ENCODE results near the gene RFX8.

The RFX8 gene

DNA sequence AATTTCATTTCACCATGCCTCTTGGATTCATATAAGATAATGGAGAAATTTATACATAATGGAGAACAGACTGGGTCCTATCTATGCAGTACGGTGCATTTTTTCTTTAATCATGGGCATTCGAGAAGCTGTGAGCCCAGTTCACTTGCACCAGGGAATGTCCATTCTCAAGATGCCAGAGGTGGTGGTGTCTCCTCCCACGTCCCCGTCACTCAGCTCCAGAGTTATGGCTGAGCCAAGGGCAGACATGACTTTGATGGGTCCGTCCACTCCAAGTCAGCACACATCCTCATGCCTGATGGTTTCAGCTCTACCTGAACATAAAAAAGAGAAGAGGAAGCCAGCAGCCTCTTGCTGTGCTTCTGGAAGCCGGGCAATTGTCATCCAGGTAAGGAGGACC is 45.5 kb downstream of the RFX8 start:
- no peak overlapping the region for H3K27ac ChIP-seq
- TF ChIP-seq, protein P1, sequence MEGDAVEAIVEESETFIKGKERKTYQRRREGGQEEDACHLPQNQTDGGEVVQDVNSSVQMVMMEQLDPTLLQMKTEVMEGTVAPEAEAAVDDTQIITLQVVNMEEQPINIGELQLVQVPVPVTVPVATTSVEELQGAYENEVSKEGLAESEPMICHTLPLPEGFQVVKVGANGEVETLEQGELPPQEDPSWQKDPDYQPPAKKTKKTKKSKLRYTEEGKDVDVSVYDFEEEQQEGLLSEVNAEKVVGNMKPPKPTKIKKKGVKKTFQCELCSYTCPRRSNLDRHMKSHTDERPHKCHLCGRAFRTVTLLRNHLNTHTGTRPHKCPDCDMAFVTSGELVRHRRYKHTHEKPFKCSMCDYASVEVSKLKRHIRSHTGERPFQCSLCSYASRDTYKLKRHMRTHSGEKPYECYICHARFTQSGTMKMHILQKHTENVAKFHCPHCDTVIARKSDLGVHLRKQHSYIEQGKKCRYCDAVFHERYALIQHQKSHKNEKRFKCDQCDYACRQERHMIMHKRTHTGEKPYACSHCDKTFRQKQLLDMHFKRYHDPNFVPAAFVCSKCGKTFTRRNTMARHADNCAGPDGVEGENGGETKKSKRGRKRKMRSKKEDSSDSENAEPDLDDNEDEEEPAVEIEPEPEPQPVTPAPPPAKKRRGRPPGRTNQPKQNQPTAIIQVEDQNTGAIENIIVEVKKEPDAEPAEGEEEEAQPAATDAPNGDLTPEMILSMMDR (IDR thresholded peaks at IDR 0.05) = no peak
- TF ChIP-seq ZFX (IDR thresholded peaks at IDR 0.05; ENCODE audit: borderline replicate concordance) = no peak

DNA sequence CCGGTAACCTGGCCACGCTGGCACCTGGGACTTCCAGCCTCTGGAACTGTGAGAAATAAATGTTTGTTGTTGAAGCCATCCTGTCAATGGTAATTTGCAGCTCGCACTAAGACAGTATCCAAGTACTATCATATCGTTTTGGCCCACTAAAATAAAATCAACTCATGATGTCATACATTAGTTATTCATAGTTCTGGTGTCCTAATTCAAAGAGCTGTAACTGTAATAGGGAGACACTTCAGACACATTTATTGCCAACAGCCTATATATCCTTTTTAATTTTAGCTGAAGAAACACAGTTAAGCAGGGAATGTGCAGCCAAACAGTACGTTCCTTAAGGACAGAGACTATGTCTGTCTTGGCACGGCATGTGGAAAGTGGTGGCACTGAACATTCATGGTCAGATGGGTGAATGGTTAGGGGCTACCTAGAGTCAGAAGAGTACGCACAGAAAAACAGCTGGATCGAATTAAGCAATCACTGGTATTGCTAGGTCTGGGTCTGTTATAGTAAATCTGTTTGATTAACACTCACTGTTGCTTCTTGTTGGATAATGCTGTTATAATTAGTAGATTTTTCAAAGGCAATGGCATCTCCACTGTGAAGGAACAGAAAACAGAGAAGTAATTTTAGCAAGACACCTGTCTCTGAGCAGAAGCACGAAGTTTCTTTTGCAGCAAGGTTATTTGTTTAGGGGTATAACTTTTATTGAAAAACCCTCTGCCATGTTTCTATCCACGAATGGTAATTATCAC is 46.3 kb downstream of the RFX8 start:
- TF ChIP-seq ZFX (IDR thresholded peaks at IDR 0.05; ENCODE audit: borderline replicate concordance) = no peak
- TF ChIP-seq, protein P1 (IDR thresholded peaks at IDR 0.05) = no peak
- H3K27ac ChIP-seq = no peak overlapping the region

DNA sequence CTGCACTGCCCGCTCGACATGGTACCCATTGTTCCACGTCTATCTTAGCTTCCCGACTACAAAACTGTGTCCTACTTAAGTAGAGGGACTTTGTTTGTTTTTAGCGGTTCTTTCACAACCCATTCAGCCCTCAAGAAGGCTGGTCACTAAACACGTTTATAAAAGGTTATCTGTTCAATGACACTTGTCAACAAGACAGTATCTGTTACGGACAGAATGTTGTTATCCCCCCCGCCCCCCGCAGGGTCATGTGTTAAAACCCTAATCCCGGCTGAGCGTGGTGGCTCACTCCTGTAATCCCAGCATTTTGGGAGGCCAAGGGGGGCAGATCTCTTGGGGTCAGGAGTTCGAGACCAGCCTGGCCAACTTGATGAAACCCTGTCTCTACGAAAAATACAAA is 47.2 kb downstream of the RFX8 start:
- TF ChIP-seq, protein P1 (IDR thresholded peaks at IDR 0.05) = no peak
- TF ChIP-seq ZFX (IDR thresholded peaks at IDR 0.05; ENCODE audit: borderline replicate concordance) = no peak

DNA sequence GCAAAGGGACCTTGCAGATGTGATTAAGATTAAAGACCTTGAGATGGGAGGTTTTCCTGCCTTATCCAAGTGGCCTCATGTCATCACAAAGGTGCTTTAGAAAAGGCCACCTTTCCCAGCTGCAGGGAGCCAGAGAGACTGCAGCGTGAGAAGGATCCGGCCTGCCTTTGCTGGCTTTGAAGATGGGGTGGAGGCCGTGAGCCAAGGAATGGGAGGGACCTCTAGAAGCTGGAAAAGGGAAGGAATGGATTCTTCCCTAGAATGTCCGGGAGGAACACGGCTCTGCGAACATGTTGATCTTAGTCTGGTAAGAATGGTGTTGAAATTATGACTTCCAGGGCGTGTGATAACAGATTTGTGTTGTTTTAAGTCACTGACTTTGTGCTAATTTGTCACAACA is 47.7 kb downstream of the RFX8 start:
- TF ChIP-seq, protein P1 (IDR thresholded peaks at IDR 0.05) = no peak
- no peak for TF ChIP-seq ZFX (IDR thresholded peaks at IDR 0.05; ENCODE audit: borderline replicate concordance)
- no peak overlapping the region for H3K27ac ChIP-seq

More for the DNA sequence above, 47.2 kb downstream of the RFX8 start:
- no peak overlapping the region for H3K27ac ChIP-seq

DNA sequence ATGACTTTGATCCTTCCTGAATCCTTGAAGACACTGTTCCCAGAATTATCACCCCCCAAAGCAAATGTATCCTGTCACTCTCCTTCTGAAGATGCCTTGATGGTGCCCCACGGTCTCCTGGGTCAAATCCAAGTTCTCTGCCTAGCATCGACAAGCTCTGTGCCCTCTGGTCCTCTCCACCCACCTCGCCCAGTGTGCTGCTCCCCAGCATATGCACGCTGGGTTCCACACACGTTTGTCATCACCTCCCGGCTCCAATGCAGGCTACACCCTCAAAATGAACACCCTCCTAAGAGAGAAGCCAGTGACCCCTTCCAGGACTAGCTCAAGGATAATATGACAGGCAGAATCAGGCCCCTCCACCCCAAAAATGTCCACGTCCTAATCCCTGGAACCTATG is 48.1 kb downstream of the RFX8 start:
- H3K27ac ChIP-seq = no peak overlapping the region
- no peak for TF ChIP-seq ZFX (IDR thresholded peaks at IDR 0.05; ENCODE audit: borderline replicate concordance)
- TF ChIP-seq, protein P1 (IDR thresholded peaks at IDR 0.05) = no peak

DNA sequence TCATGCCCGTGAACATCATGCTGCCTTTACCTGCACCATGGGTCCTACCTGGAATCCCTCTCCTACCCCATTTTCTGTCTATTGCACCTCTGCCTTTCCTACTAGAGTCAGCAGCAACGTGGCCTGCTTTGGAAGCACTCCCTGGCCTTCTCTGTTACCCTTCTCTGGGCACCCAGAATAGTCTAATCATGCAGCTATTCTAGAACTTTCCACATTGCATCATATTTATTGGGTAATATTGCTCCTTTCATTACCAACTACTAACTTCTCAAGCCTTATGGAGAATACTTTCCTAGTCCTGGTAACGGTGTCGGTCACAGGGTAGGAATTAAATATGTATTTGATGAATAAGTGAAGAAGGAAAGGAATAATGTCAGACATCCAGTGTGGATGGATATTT is 54.3 kb downstream of the RFX8 start:
- H3K27ac ChIP-seq = no peak overlapping the region
- no peak for TF ChIP-seq ZFX (IDR thresholded peaks at IDR 0.05; ENCODE audit: borderline replicate concordance)
- TF ChIP-seq, protein P1 (IDR thresholded peaks at IDR 0.05) = no peak

DNA sequence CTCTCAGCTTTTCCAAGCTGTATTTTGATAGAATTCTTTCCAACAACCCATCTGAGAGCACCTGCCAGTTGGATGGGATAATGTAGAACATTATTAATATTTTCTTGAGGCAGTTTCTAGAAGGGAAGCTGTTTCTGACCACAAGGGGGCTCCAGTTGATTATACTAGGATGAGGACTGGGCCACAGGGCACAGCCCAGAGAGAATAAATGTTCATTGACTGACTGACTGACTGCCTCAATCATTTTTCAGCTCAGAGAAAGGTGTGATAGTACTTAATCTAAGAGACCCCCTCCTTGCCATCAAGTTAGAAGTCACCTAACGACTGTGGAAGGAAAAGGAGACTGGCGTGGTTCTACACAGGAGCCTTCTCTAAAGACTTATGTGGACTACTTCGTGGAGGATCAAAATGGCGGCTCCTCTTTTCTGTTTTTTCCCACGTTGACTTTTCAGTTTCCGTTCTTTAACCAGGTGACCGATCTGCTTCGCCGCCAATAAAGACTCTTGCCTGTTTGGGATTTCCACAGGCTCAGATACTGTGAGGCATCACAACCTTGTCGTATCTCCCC is 55.7 kb downstream of the RFX8 start:
- no peak overlapping the region for H3K27ac ChIP-seq
- no peak for TF ChIP-seq ZFX (IDR thresholded peaks at IDR 0.05; ENCODE audit: borderline replicate concordance)
- TF ChIP-seq, protein P1 (IDR thresholded peaks at IDR 0.05) = peak; percentile 84
